H1 (cell line): ENCODE results near the gene DUOXA2. TPM values are rescaled to one million over a fixed set of nuclear protein-coding genes. Genes with fewer than 3 reads are reported as not detected.

Experiments used
- CTCF ChIA-PET: fragments of 300-600 bp; sonication (Branson Sonifier 250); formaldehyde crosslinking; loops from one replicate; lab custom pipeline; 2021; ENCODE audit not compliant: partially characterized antibody; lab: Charles Lee
- POLR2A ChIA-PET: fragments of 300-600 bp; sonication (Branson Sonifier 250); formaldehyde crosslinking; loops from one replicate; lab custom pipeline; 2021; ENCODE audit warnings: inconsistent platforms; ENCODE audit not compliant: partially characterized antibody; lab: Charles Lee
- DNase-seq, 2 experiments: peaks; one replicate each; pipeline versions ENCODE4 v3.0.0 to v3.0.0-alpha.2; 2010 to 2022; ENCODE audit warnings: low spot score in 2 of 2, low read depth in 1 of 2, mixed read lengths in 1 of 2
- FAIRE-seq: peaks from 2 replicates; lab custom pipeline; 2011; peaks lifted over from hg19 to GRCh38; lab: Jason Lieb, UNC
- H2AFZ ChIP-seq: 2 replicates; pipeline ENCODE4 v1.8.1; 2012; ENCODE audit warnings: low read length, inconsistent platforms
- H2AK5ac ChIP-seq: 2 replicates; pipeline ENCODE4 v1.6.1; 2013; ENCODE audit warnings: low read depth, low read length
- H2BK120ac ChIP-seq: replicated peaks from 2 replicates; pipeline ENCODE3; 2013; ENCODE audit warnings: low read depth, low read length, inconsistent platforms
- H2BK12ac ChIP-seq: 2 replicates; pipeline ENCODE4 v1.6.1; 2013; ENCODE audit warnings: low read depth, low read length
- H2BK15ac ChIP-seq: 2 replicates; pipeline ENCODE4 v1.6.1; 2013; ENCODE audit warnings: low read length
- H2BK20ac ChIP-seq: 2 replicates; pipeline ENCODE4 v1.6.1; 2013; ENCODE audit warnings: low read length
- H2BK5ac ChIP-seq: 2 replicates; pipeline ENCODE4 v1.6.1; 2013; ENCODE audit warnings: low read depth, low read length
- H3K14ac ChIP-seq: 2 replicates; pipeline ENCODE4 v1.6.1; 2013; ENCODE audit warnings: inconsistent platforms; ENCODE audit not compliant: insufficient read length
- H3K18ac ChIP-seq: 2 replicates; pipeline ENCODE4 v1.6.1; 2013; ENCODE audit warnings: low read length; ENCODE audit errors: extremely low read depth
- H3K23ac ChIP-seq: 2 replicates; pipeline ENCODE4 v1.6.1; 2013; ENCODE audit warnings: inconsistent platforms; ENCODE audit not compliant: insufficient read length
- H3K23me2 ChIP-seq: 2 replicates; pipeline ENCODE4 v1.6.1; 2013; ENCODE audit warnings: low read depth, low read length
- H3K27ac ChIP-seq: 2 replicates; pipeline ENCODE4 v1.6.1; 2011; ENCODE audit warnings: low read depth, low read length, inconsistent platforms
- H3K27me3 ChIP-seq, 4 experiments: replicated peaks in 1 of 4; 1 replicate in 1 of 4; 2 replicates in 3 of 4; pipeline versions ENCODE4 v1.6.1 to v1.8.1; 2011 to 2013; ENCODE audit warnings: low read length in 3 of 4, mild to moderate bottlenecking in 3 of 4, inconsistent platforms in 2 of 4, mixed read lengths in 2 of 4, moderate library complexity in 1 of 4; ENCODE audit not compliant: control insufficient read depth in 3 of 4, insufficient read depth in 3 of 4; ENCODE audit errors: extremely low read depth in 1 of 4
- H3K36me3 ChIP-seq, 4 experiments: 2 replicates each; pipeline versions ENCODE4 v1.6.1 to v1.8.1; 2011 to 2013; ENCODE audit warnings: mild to moderate bottlenecking in 4 of 4, low read length in 3 of 4, moderate library complexity in 2 of 4, control low read depth in 1 of 4, inconsistent platforms in 1 of 4; ENCODE audit not compliant: insufficient read depth in 4 of 4, control insufficient read depth in 2 of 4
- H3K4ac ChIP-seq: replicated peaks from 2 replicates; pipeline ENCODE3; 2013; ENCODE audit warnings: low read length, low read depth, mixed read lengths, inconsistent platforms; ENCODE audit not compliant: insufficient read length
- H3K4me1 ChIP-seq, 4 experiments: replicated peaks in 1 of 4; 1 replicate in 1 of 4; 2 replicates in 3 of 4; pipeline versions ENCODE4 v1.6.1 to v1.8.1; 2011 to 2013; ENCODE audit warnings: low read length in 3 of 4, inconsistent platforms in 2 of 4, mixed read lengths in 1 of 4; ENCODE audit not compliant: insufficient read depth in 4 of 4, control insufficient read depth in 3 of 4
- H3K4me2 ChIP-seq, 2 experiments: 2 replicates each; pipeline versions ENCODE4 v1.6.1 to v1.8.1; 2011 to 2013; ENCODE audit warnings: low read depth in 2 of 2, low read length in 2 of 2, control low read depth in 1 of 2, inconsistent platforms in 1 of 2, mild to moderate bottlenecking in 1 of 2; ENCODE audit not compliant: insufficient read depth in 1 of 2
- H3K4me3 ChIP-seq, 4 experiments: fragments of 200-600, 300-600 bp in 1 of 4; sonication (generic), shearing (Covaris generic), sonication (Bioruptor Twin) in 1 of 4; 2 replicates each; pipeline versions ENCODE4 v1.5.1 to v1.8.1; 2011 to 2016; ENCODE audit warnings: low read length in 4 of 4, low read depth in 3 of 4, control low read depth in 2 of 4, inconsistent platforms in 2 of 4, mild to moderate bottlenecking in 2 of 4, mixed read lengths in 1 of 4, moderate library complexity in 1 of 4; ENCODE audit not compliant: insufficient read depth in 2 of 4; ENCODE audit errors: extremely low read depth in 1 of 4
- H3K56ac ChIP-seq: replicated peaks from 2 replicates; pipeline ENCODE3; 2013; ENCODE audit warnings: low read depth, mild to moderate bottlenecking, mixed read lengths, low read length, inconsistent platforms; ENCODE audit not compliant: insufficient read length
- H3K79me1 ChIP-seq: 2 replicates; pipeline ENCODE4 v1.6.1; 2013; ENCODE audit warnings: low read depth, low read length, control low read depth
- H3K79me2 ChIP-seq, 2 experiments: 2 replicates each; pipeline versions ENCODE4 v1.6.1 to v1.8.1; 2012 to 2013; ENCODE audit warnings: low read length in 2 of 2, mild to moderate bottlenecking in 2 of 2, inconsistent platforms in 1 of 2; ENCODE audit not compliant: insufficient read depth in 2 of 2, control insufficient read depth in 1 of 2
- H3K9ac ChIP-seq, 4 experiments: replicated peaks in 1 of 4; 1 replicate in 1 of 4; 2 replicates in 3 of 4; pipeline versions ENCODE4 v1.6.1 to v1.8.1; 2011 to 2013; ENCODE audit warnings: low read depth in 3 of 4, low read length in 3 of 4, control low read depth in 2 of 4, mild to moderate bottlenecking in 2 of 4, moderate library complexity in 2 of 4, inconsistent platforms in 1 of 4; ENCODE audit errors: extremely low read depth in 1 of 4
- H3K9me3 ChIP-seq, 2 experiments: 2 replicates each; pipeline versions ENCODE4 v1.6.1 to v1.8.1; 2012 to 2013; ENCODE audit warnings: mild to moderate bottlenecking in 2 of 2, moderate library complexity in 2 of 2, control low read depth in 1 of 2, inconsistent platforms in 1 of 2, low read depth in 1 of 2, low read length in 1 of 2, mixed read lengths in 1 of 2; ENCODE audit not compliant: insufficient read depth in 2 of 2
- H4K20me1 ChIP-seq, 2 experiments: replicated peaks in 1 of 2; 2 replicates each; pipeline versions ENCODE3 to v1.8.1; 2011 to 2013; ENCODE audit warnings: inconsistent platforms in 2 of 2, low read length in 2 of 2, mild to moderate bottlenecking in 1 of 2; ENCODE audit not compliant: insufficient read depth in 2 of 2, control insufficient read depth in 1 of 2
- H4K5ac ChIP-seq: 2 replicates; pipeline ENCODE4 v1.6.1; 2013; ENCODE audit warnings: low read length, low read depth, mixed read lengths, inconsistent platforms; ENCODE audit not compliant: insufficient read length
- H4K8ac ChIP-seq: 2 replicates; pipeline ENCODE4 v1.8.0; 2013; ENCODE audit warnings: mild to moderate bottlenecking, moderate library complexity, low read length, inconsistent platforms; ENCODE audit not compliant: insufficient read depth; ENCODE audit errors: extremely low read depth
- H4K91ac ChIP-seq: replicated peaks from 2 replicates; pipeline ENCODE3; 2013; ENCODE audit warnings: low read length, mixed read lengths, inconsistent platforms; ENCODE audit not compliant: insufficient read length
- ASH2L ChIP-seq: fragments of 200-600, 300-600 bp; sonication (generic); IDR thresholded peaks from one replicate; pipeline ENCODE4 v1.7.1; 2017; ENCODE audit warnings: low read length
- ATF2 ChIP-seq: IDR thresholded peaks from 2 replicates; pipeline ENCODE4 v1.6.1; 2012; ENCODE audit warnings: low read length, inconsistent platforms
- CEBPB ChIP-seq: IDR thresholded peaks from 2 replicates; pipeline ENCODE4 v1.6.1; 2012; ENCODE audit warnings: low read depth, low read length
- CHD1 ChIP-seq: IDR thresholded peaks from 2 replicates; pipeline ENCODE4 v1.6.1; 2012; ENCODE audit warnings: low read depth, low read length, improper control_type of control experiment
- FOSL1 ChIP-seq: IDR thresholded peaks from 2 replicates; pipeline ENCODE4 v1.6.1; 2011; ENCODE audit warnings: mild to moderate bottlenecking, low read depth, low read length, moderate library complexity; ENCODE audit not compliant: insufficient read depth
- GABPA ChIP-seq: IDR thresholded peaks from 2 replicates; pipeline ENCODE4 v1.6.1; 2011; ENCODE audit warnings: mild to moderate bottlenecking, low read length, moderate library complexity, borderline replicate concordance; ENCODE audit not compliant: insufficient read depth
- HDAC6 ChIP-seq: IDR thresholded peaks from one replicate; pipeline ENCODE4 v1.7.1; 2012; ENCODE audit warnings: low read depth, mild to moderate bottlenecking, inconsistent platforms, low read length, moderate library complexity
- SIN3A ChIP-seq, 2 experiments: IDR thresholded peaks in 1 of 2; conservative IDR thresholded peaks in 1 of 2; 2 replicates each; pipeline ENCODE4 v1.6.1; 2011 to 2012; ENCODE audit warnings: low read length in 2 of 2, improper control_type of control experiment in 1 of 2, low read depth in 1 of 2, mild to moderate bottlenecking in 1 of 2
- SIX5 ChIP-seq: IDR thresholded peaks from 2 replicates; pipeline ENCODE4 v1.6.1; 2011; ENCODE audit warnings: mild to moderate bottlenecking, low read depth, low read length
- SP4 ChIP-seq: IDR thresholded peaks from 2 replicates; pipeline ENCODE4 v1.6.1; 2012; ENCODE audit warnings: low read length, inconsistent platforms
- WGBS, 2 experiments: shearing (Covaris generic) in 1 of 2; methylation state at CpG; one replicate each; pipeline versions ENCODE4 v1.1.6 to v1.1.7; 2013 to 2015; ENCODE audit warnings: low lambda C conversion rate in 2 of 2, mixed read lengths in 2 of 2, inconsistent platforms in 1 of 2, low coverage in 1 of 2, missing lambda C conversion rate in 1 of 2; ENCODE audit not compliant: insufficient replicate concordance in 2 of 2, insufficient coverage in 1 of 2, insufficient read length in 1 of 2; ENCODE audit errors: extremely low coverage in 1 of 2, missing lambda C conversion rate in 1 of 2; 5-methylcytosine and 5-hydroxymethylcytosine counted together
- polyA plus RNA-seq, 7 experiments: library from polyadenylated mRNA; depleted of rRNA in 3 of 7; stranded (reverse) in 5 of 7; unstranded in 2 of 7; fragments of >200 nt in 5 of 7; fragments of 200-250 nt in 2 of 7; gene quantifications; 1 replicate in 5 of 7; 2 replicates in 1 of 7; 4 replicates in 1 of 7; pipeline versions ENCODE4 v1.2.1 to v1.2.3, GENCODE V29; 2011 to 2013; ENCODE audit warnings: missing spikeins in 2 of 7, mixed read lengths in 2 of 7
- total RNA-seq: library from RNA; stranded (reverse); fragmentation: NEBNext Ultra II Directional; extraction: Animal tissue kit (Norgen Biotek cat#: 25700); gene quantifications from 2 replicates; pipeline ENCODE4 v1.2.1, GENCODE V29; 2021

Gene DUOXA2
- total and polyA plus RNA-seq, 2 of the 8 experiments (the other 6 are each of a cell fraction or from before 2014, with no cell fraction given), result 0.05 TPM; not detected in 1

GRCh38 chr15:45120081-45120972 lies 6.2 kb downstream of the DUOXA2 start:
- H3K4me1 ChIP-seq, result peaks cover 0 to 8% (median 7%) of the 10 kb centered on the region in 4 experiments; a peak in 6 of 7 replicates
- no peaks in the 10 kb centered on the region for H3K79me1 ChIP-seq
- H4K91ac ChIP-seq, result no peak overlapping the region
- H3K14ac ChIP-seq, result no peak overlapping the region
- H2BK12ac ChIP-seq, result no peak overlapping the region
- H4K8ac ChIP-seq, result no peak overlapping the region
- no peak overlapping the region for H2AFZ ChIP-seq
- no peak for DNase-seq
- H3K36me3 ChIP-seq, result peaks cover 0 to 4% (median 0%) of the 10 kb centered on the region in 4 experiments; a peak in 1 of 8 replicates
- no peak overlapping the region for H4K5ac ChIP-seq
- H3K23ac ChIP-seq, result no peak overlapping the region
- no peak overlapping the region for H3K27ac ChIP-seq
- H3K4me3 ChIP-seq, result no peak overlapping the region
- no peaks in the 10 kb centered on the region for H3K79me2 ChIP-seq
- no peak overlapping the region for H3K4me2 ChIP-seq
- ChIA-PET CTCF (interaction anchor here (0.8 to 6.0 kb wide), 9 partner anchors 10 to 311 kb away, joined by 3 to 37 read pairs (median 4); partner anchors contain the start of genes DUOX1 and DUOXA1), POLR2A (no interaction called here)
- peaks cover 31 to 48% (median 38%) of the 10 kb centered on the region in 4 experiments for H3K27me3 ChIP-seq
- H3K4ac ChIP-seq, result no peak overlapping the region
- peaks cover 3 to 15% of the 10 kb centered on the region in 2 experiments for H4K20me1 ChIP-seq
- no peak overlapping the region for H3K56ac ChIP-seq
- H2BK20ac ChIP-seq, result no peak overlapping the region
- H3K23me2 ChIP-seq, result no peaks in the 10 kb centered on the region; the same call in 1 of the 2 replicates
- no peak overlapping the region for H2BK120ac ChIP-seq
- no peak overlapping the region for H3K9ac ChIP-seq
- 85% methylated on average over 10 of the region's 10 CpGs; no CpG with 5 or more reads in 1 of the 2 experiments for WGBS, 2 experiments
- H2BK5ac ChIP-seq, result no peak overlapping the region
- H2BK15ac ChIP-seq, result no peak overlapping the region
- FAIRE-seq, result no peak
- H3K9me3 ChIP-seq, result no peaks in the 10 kb centered on the region; a peak in 1 of 4 replicates
- no peak overlapping the region for H3K18ac ChIP-seq
- H2AK5ac ChIP-seq, result no peak overlapping the region
- no peak for TF ChIP-seq ATF2
- TF ChIP-seq ASH2L, result no peak
- no peak for TF ChIP-seq GABPA
- TF ChIP-seq SIX5, result no peak
- TF ChIP-seq FOSL1, result no peak
- no peak for TF ChIP-seq SP4
- no peak for TF ChIP-seq SIN3A (conservative IDR thresholded peaks at IDR 0.05 in 1 of 2, IDR thresholded peaks at IDR 0.05 in 1 of 2; ENCODE audit: low read depth in 1 of 2, low read length in 2 of 2)
- TF ChIP-seq CEBPB, result no peak
- TF ChIP-seq CHD1, result no peak
- no peak for TF ChIP-seq HDAC6
